A673 (cell line): ENCODE measurements around the gene MICU1. TPM values are rescaled to one million over a fixed set of nuclear protein-coding genes. Genes with fewer than 3 reads are reported as not detected.
A peak's percentile ranks its signal among the peaks of the same experiment; 100 is the strongest.

Experiments used
- BruUV-seq: library from RNA; stranded (reverse); fragments of 400-500 nt; replicated peaks from 2 replicates; lab custom pipeline; 2021; lab: Mats Ljungman, UMichigan
- CTCF ChIA-PET: fragments of 300-600 bp; sonication (Branson Sonifier 250); formaldehyde crosslinking; loops from one replicate; lab custom pipeline; 2022; ENCODE audit warnings: antibody characterized with exemption; lab: Charles Lee
- POLR2A ChIA-PET: fragments of 300-600 bp; sonication (Branson Sonifier 250); formaldehyde crosslinking; loops from one replicate; lab custom pipeline; 2022; ENCODE audit warnings: antibody characterized with exemption; ENCODE audit not compliant: low non-redundant PET; lab: Charles Lee
- DNase-seq: peaks from one replicate; pipeline ENCODE4 v3.0.0-alpha.2; 2015; ENCODE audit warnings: low spot score
- H3K27ac ChIP-seq: fragments of 200-600 bp; sonication (generic); 2 replicates; pipeline ENCODE4 v1.5.1; 2016; ENCODE audit warnings: mixed run types, low read depth, mild to moderate bottlenecking, mixed read lengths, antibody characterized with exemption, low read length; ENCODE audit not compliant: poor library complexity, severe bottlenecking
- H3K27me3 ChIP-seq: fragments of 200-600 bp; sonication (generic); replicated peaks from 2 replicates; pipeline ENCODE4 v1.6.1; 2017; ENCODE audit warnings: mixed run types, low read depth, mild to moderate bottlenecking, mixed read lengths, antibody characterized with exemption, low read length; ENCODE audit not compliant: insufficient read depth, poor library complexity
- H3K36me3 ChIP-seq: fragments of 200-600 bp; sonication (generic); 2 replicates; pipeline ENCODE4 v1.6.1; 2016; ENCODE audit warnings: mixed run types, mild to moderate bottlenecking, mixed read lengths, antibody characterized with exemption, low read length; ENCODE audit not compliant: insufficient read depth, poor library complexity, severe bottlenecking
- H3K4me1 ChIP-seq: fragments of 200-600 bp; sonication (generic); 2 replicates; pipeline ENCODE4 v1.6.1; 2017; ENCODE audit warnings: mixed run types, mild to moderate bottlenecking, mixed read lengths, antibody characterized with exemption, low read length; ENCODE audit not compliant: insufficient read depth, poor library complexity, severe bottlenecking
- H3K4me3 ChIP-seq: fragments of 200-600 bp; sonication (generic); 2 replicates; pipeline ENCODE4 v1.5.1; 2016; ENCODE audit warnings: low read depth, mixed run types, mild to moderate bottlenecking, mixed read lengths, low read length; ENCODE audit not compliant: poor library complexity, severe bottlenecking
- H3K9me3 ChIP-seq: fragments of 200-600 bp; sonication (generic); 2 replicates; pipeline ENCODE4 v1.6.1; 2016; ENCODE audit warnings: mixed run types, low read depth, mild to moderate bottlenecking, mixed read lengths, antibody characterized with exemption, low read length; ENCODE audit not compliant: poor library complexity, severe bottlenecking
- CTCF ChIP-seq: fragments of 300-800, 200-600 bp; sonication (generic); conservative IDR thresholded peaks from 2 replicates; pipeline ENCODE4 v1.5.1; 2017; ENCODE audit warnings: low read depth, mild to moderate bottlenecking, antibody characterized with exemption, low read length, moderate library complexity, mixed read lengths
- EZH2 ChIP-seq: fragments of 200-600 bp; sonication (generic); IDR thresholded peaks from 2 replicates; pipeline ENCODE4 v1.6.1; 2017; ENCODE audit warnings: borderline replicate concordance, low read depth, mild to moderate bottlenecking, mixed read lengths, antibody characterized with exemption, low read length; ENCODE audit not compliant: poor library complexity, severe bottlenecking
- intact Hi-C: fragments of 100-400 bp; cut with micrococcal nuclease; formaldehyde crosslinking; loops from one replicate; pipeline ENCODE4 v1.10.0; 2022; ENCODE audit not compliant: unreplicated experiment
- total RNA-seq: library from RNA; stranded (reverse); gene quantifications from 2 replicates; pipeline ENCODE4 v1.2.3, GENCODE V29; 2021

MICU1 gene
- total RNA-seq, 1 experiment from 2014 or later = 37.7 TPM

- no peak for DNase-seq
- POLR2A ChIA-PET = no interaction called here
- Histone ChIP-seq H3K9me3 (no peaks in the 10 kb centered on the region), H3K4me1 (no peaks in the 10 kb centered on the region), H3K36me3 (no peaks in the 10 kb centered on the region), H3K27ac (no peak overlapping the region), H3K4me3 (no peak overlapping the region), H3K27me3 (no peaks in the 10 kb centered on the region)
- TF ChIP-seq EZH2 = no peak
- no peak for TF ChIP-seq CTCF
- CTCF ChIA-PET = no interaction called here
- no TSS peak for BruUV-seq
- intact Hi-C loops = no loop called here
These were observed 100.2 kb downstream of the MICU1 start for GRCh38 chr10:72525689-72526088.

DNA sequence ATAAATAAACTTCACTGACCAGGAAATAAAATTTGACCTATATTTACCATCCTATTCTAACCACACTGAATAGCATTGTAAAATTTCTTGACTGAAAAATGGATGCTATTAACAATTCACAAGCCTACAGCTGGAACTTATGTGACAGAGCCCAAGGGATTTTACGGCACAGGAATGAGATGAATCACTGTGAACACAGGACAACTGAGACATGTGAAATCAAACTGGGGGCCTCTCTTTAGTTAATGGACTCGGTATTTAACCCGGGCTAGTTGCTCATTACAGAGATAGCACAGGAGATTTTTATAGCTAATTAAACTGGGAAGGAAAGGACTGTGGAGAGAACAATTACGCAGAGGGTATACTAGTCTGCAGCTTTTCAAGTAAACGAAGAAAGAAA is 100.6 kb downstream of the MICU1 start:
- CTCF ChIA-PET = no interaction called here

DNA sequence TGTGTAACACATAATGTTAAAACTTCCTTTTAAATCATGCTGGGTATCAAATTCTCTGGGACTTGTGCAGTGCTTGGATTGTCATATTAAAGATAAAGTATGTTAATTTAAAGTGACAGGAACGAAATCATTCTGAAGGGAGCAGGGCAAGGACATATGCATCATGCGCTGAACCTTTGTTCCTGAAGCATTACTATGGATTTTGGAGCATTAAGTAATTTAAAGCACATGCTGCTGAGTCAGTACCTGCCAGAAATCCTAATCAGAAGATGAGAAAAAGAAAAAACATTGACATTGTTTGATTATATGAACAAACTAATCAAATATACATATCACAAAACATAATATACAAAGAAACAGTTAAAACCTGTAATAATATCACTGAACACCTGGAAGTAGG is 101.4 kb downstream of the MICU1 start:
- BruUV-seq = no TSS peak
- Histone ChIP-seq H3K4me1 (no peaks in the 10 kb centered on the region), H3K36me3 (no peaks in the 10 kb centered on the region), H3K9me3 (no peaks in the 10 kb centered on the region), H3K4me3 (no peak overlapping the region), H3K27ac (no peak overlapping the region), H3K27me3 (no peaks in the 10 kb centered on the region)
- no peak for DNase-seq
- CTCF ChIA-PET = no interaction called here
- POLR2A ChIA-PET = no interaction called here
- TF ChIP-seq EZH2 = no peak
- no peak for TF ChIP-seq CTCF
- intact Hi-C loops = no loop called here

More for the DNA sequence above, 100.6 kb downstream of the MICU1 start:
- POLR2A ChIA-PET = no interaction called here
- no TSS peak for BruUV-seq
- Histone ChIP-seq H3K4me1 (no peaks in the 10 kb centered on the region), H3K27me3 (no peaks in the 10 kb centered on the region), H3K4me3 (no peak overlapping the region), H3K36me3 (no peaks in the 10 kb centered on the region), H3K27ac (no peak overlapping the region), H3K9me3 (no peaks in the 10 kb centered on the region)
- DNase-seq = peak; percentile 23
- intact Hi-C loops = no loop called here
- TF ChIP-seq EZH2 (no peak), CTCF (no peak)
